H1 (cell line): ENCODE measurements around the gene CRYBB1. TPM values are rescaled to one million over a fixed set of nuclear protein-coding genes. Genes with fewer than 3 reads are reported as not detected.
A peak's percentile ranks its signal among the peaks of the same experiment; 100 is the strongest.

Experiments used
- CTCF ChIA-PET: fragments of 300-600 bp; sonication (Branson Sonifier 250); formaldehyde crosslinking; loops from one replicate; lab custom pipeline; 2021; ENCODE audit not compliant: partially characterized antibody; lab: Charles Lee
- POLR2A ChIA-PET: fragments of 300-600 bp; sonication (Branson Sonifier 250); formaldehyde crosslinking; loops from one replicate; lab custom pipeline; 2021; ENCODE audit warnings: inconsistent platforms; ENCODE audit not compliant: partially characterized antibody; lab: Charles Lee
- DNase-seq, 2 experiments: peaks; one replicate each; pipeline versions ENCODE4 v3.0.0 to v3.0.0-alpha.2; 2010 to 2022; ENCODE audit warnings: low spot score in 2 of 2, low read depth in 1 of 2, mixed read lengths in 1 of 2
- FAIRE-seq: peaks from 2 replicates; lab custom pipeline; 2011; peaks lifted over from hg19 to GRCh38; lab: Jason Lieb, UNC
- H2AFZ ChIP-seq: 2 replicates; pipeline ENCODE4 v1.8.1; 2012; ENCODE audit warnings: low read length, inconsistent platforms
- H2AK5ac ChIP-seq: 2 replicates; pipeline ENCODE4 v1.6.1; 2013; ENCODE audit warnings: low read depth, low read length
- H2BK120ac ChIP-seq: replicated peaks from 2 replicates; pipeline ENCODE3; 2013; ENCODE audit warnings: low read depth, low read length, inconsistent platforms
- H2BK12ac ChIP-seq: 2 replicates; pipeline ENCODE4 v1.6.1; 2013; ENCODE audit warnings: low read depth, low read length
- H2BK15ac ChIP-seq: 2 replicates; pipeline ENCODE4 v1.6.1; 2013; ENCODE audit warnings: low read length
- H2BK20ac ChIP-seq: 2 replicates; pipeline ENCODE4 v1.6.1; 2013; ENCODE audit warnings: low read length
- H2BK5ac ChIP-seq: 2 replicates; pipeline ENCODE4 v1.6.1; 2013; ENCODE audit warnings: low read depth, low read length
- H3K14ac ChIP-seq: 2 replicates; pipeline ENCODE4 v1.6.1; 2013; ENCODE audit warnings: inconsistent platforms; ENCODE audit not compliant: insufficient read length
- H3K18ac ChIP-seq: 2 replicates; pipeline ENCODE4 v1.6.1; 2013; ENCODE audit warnings: low read length; ENCODE audit errors: extremely low read depth
- H3K23ac ChIP-seq: 2 replicates; pipeline ENCODE4 v1.6.1; 2013; ENCODE audit warnings: inconsistent platforms; ENCODE audit not compliant: insufficient read length
- H3K23me2 ChIP-seq: 2 replicates; pipeline ENCODE4 v1.6.1; 2013; ENCODE audit warnings: low read depth, low read length
- H3K27ac ChIP-seq: 2 replicates; pipeline ENCODE4 v1.6.1; 2011; ENCODE audit warnings: low read depth, low read length, inconsistent platforms
- H3K27me3 ChIP-seq, 4 experiments: replicated peaks in 1 of 4; 1 replicate in 1 of 4; 2 replicates in 3 of 4; pipeline versions ENCODE4 v1.6.1 to v1.8.1; 2011 to 2013; ENCODE audit warnings: low read length in 3 of 4, mild to moderate bottlenecking in 3 of 4, inconsistent platforms in 2 of 4, mixed read lengths in 2 of 4, moderate library complexity in 1 of 4; ENCODE audit not compliant: control insufficient read depth in 3 of 4, insufficient read depth in 3 of 4; ENCODE audit errors: extremely low read depth in 1 of 4
- H3K36me3 ChIP-seq, 4 experiments: 2 replicates each; pipeline versions ENCODE4 v1.6.1 to v1.8.1; 2011 to 2013; ENCODE audit warnings: mild to moderate bottlenecking in 4 of 4, low read length in 3 of 4, moderate library complexity in 2 of 4, control low read depth in 1 of 4, inconsistent platforms in 1 of 4; ENCODE audit not compliant: insufficient read depth in 4 of 4, control insufficient read depth in 2 of 4
- H3K4ac ChIP-seq: replicated peaks from 2 replicates; pipeline ENCODE3; 2013; ENCODE audit warnings: low read length, low read depth, mixed read lengths, inconsistent platforms; ENCODE audit not compliant: insufficient read length
- H3K4me1 ChIP-seq, 4 experiments: replicated peaks in 1 of 4; 1 replicate in 1 of 4; 2 replicates in 3 of 4; pipeline versions ENCODE4 v1.6.1 to v1.8.1; 2011 to 2013; ENCODE audit warnings: low read length in 3 of 4, inconsistent platforms in 2 of 4, mixed read lengths in 1 of 4; ENCODE audit not compliant: insufficient read depth in 4 of 4, control insufficient read depth in 3 of 4
- H3K4me2 ChIP-seq, 2 experiments: 2 replicates each; pipeline versions ENCODE4 v1.6.1 to v1.8.1; 2011 to 2013; ENCODE audit warnings: low read depth in 2 of 2, low read length in 2 of 2, control low read depth in 1 of 2, inconsistent platforms in 1 of 2, mild to moderate bottlenecking in 1 of 2; ENCODE audit not compliant: insufficient read depth in 1 of 2
- H3K4me3 ChIP-seq, 4 experiments: fragments of 200-600, 300-600 bp in 1 of 4; sonication (generic), shearing (Covaris generic), sonication (Bioruptor Twin) in 1 of 4; 2 replicates each; pipeline versions ENCODE4 v1.5.1 to v1.8.1; 2011 to 2016; ENCODE audit warnings: low read length in 4 of 4, low read depth in 3 of 4, control low read depth in 2 of 4, inconsistent platforms in 2 of 4, mild to moderate bottlenecking in 2 of 4, mixed read lengths in 1 of 4, moderate library complexity in 1 of 4; ENCODE audit not compliant: insufficient read depth in 2 of 4; ENCODE audit errors: extremely low read depth in 1 of 4
- H3K56ac ChIP-seq: replicated peaks from 2 replicates; pipeline ENCODE3; 2013; ENCODE audit warnings: low read depth, mild to moderate bottlenecking, mixed read lengths, low read length, inconsistent platforms; ENCODE audit not compliant: insufficient read length
- H3K79me1 ChIP-seq: 2 replicates; pipeline ENCODE4 v1.6.1; 2013; ENCODE audit warnings: low read depth, low read length, control low read depth
- H3K79me2 ChIP-seq, 2 experiments: 2 replicates each; pipeline versions ENCODE4 v1.6.1 to v1.8.1; 2012 to 2013; ENCODE audit warnings: low read length in 2 of 2, mild to moderate bottlenecking in 2 of 2, inconsistent platforms in 1 of 2; ENCODE audit not compliant: insufficient read depth in 2 of 2, control insufficient read depth in 1 of 2
- H3K9ac ChIP-seq, 4 experiments: replicated peaks in 1 of 4; 1 replicate in 1 of 4; 2 replicates in 3 of 4; pipeline versions ENCODE4 v1.6.1 to v1.8.1; 2011 to 2013; ENCODE audit warnings: low read depth in 3 of 4, low read length in 3 of 4, control low read depth in 2 of 4, mild to moderate bottlenecking in 2 of 4, moderate library complexity in 2 of 4, inconsistent platforms in 1 of 4; ENCODE audit errors: extremely low read depth in 1 of 4
- H3K9me3 ChIP-seq, 2 experiments: 2 replicates each; pipeline versions ENCODE4 v1.6.1 to v1.8.1; 2012 to 2013; ENCODE audit warnings: mild to moderate bottlenecking in 2 of 2, moderate library complexity in 2 of 2, control low read depth in 1 of 2, inconsistent platforms in 1 of 2, low read depth in 1 of 2, low read length in 1 of 2, mixed read lengths in 1 of 2; ENCODE audit not compliant: insufficient read depth in 2 of 2
- H4K20me1 ChIP-seq, 2 experiments: replicated peaks in 1 of 2; 2 replicates each; pipeline versions ENCODE3 to v1.8.1; 2011 to 2013; ENCODE audit warnings: inconsistent platforms in 2 of 2, low read length in 2 of 2, mild to moderate bottlenecking in 1 of 2; ENCODE audit not compliant: insufficient read depth in 2 of 2, control insufficient read depth in 1 of 2
- H4K5ac ChIP-seq: 2 replicates; pipeline ENCODE4 v1.6.1; 2013; ENCODE audit warnings: low read length, low read depth, mixed read lengths, inconsistent platforms; ENCODE audit not compliant: insufficient read length
- H4K8ac ChIP-seq: 2 replicates; pipeline ENCODE4 v1.8.0; 2013; ENCODE audit warnings: mild to moderate bottlenecking, moderate library complexity, low read length, inconsistent platforms; ENCODE audit not compliant: insufficient read depth; ENCODE audit errors: extremely low read depth
- H4K91ac ChIP-seq: replicated peaks from 2 replicates; pipeline ENCODE3; 2013; ENCODE audit warnings: low read length, mixed read lengths, inconsistent platforms; ENCODE audit not compliant: insufficient read length
- CBX8 ChIP-seq: fragments of 300-800, 300-1000 bp; sonication (generic); IDR thresholded peaks from 2 replicates; pipeline ENCODE4 v1.7.1; 2016; ENCODE audit warnings: low read depth, low read length, borderline replicate concordance
- CEBPB ChIP-seq: IDR thresholded peaks from 2 replicates; pipeline ENCODE4 v1.6.1; 2012; ENCODE audit warnings: low read depth, low read length
- FOSL1 ChIP-seq: IDR thresholded peaks from 2 replicates; pipeline ENCODE4 v1.6.1; 2011; ENCODE audit warnings: mild to moderate bottlenecking, low read depth, low read length, moderate library complexity; ENCODE audit not compliant: insufficient read depth
- GTF2F1 ChIP-seq: IDR thresholded peaks from 2 replicates; pipeline ENCODE4 v1.6.1; 2012; ENCODE audit warnings: low read depth, low read length, improper control_type of control experiment, borderline replicate concordance
- KDM1A ChIP-seq: fragments of 200-600, 300-600 bp; sonication (generic); IDR thresholded peaks from 2 replicates; pipeline ENCODE4 v1.7.1; 2016; ENCODE audit warnings: mild to moderate bottlenecking, low read length, borderline replicate concordance
- KDM4A ChIP-seq: IDR thresholded peaks from one replicate; pipeline ENCODE4 v1.7.1; 2012; ENCODE audit warnings: low read depth, mild to moderate bottlenecking, moderate library complexity, low read length, inconsistent platforms; ENCODE audit not compliant: severe bottlenecking
- PHF8 ChIP-seq: fragments of 200-600 bp; sonication (generic); conservative IDR thresholded peaks from 2 replicates; pipeline ENCODE4 v1.7.1; 2012; ENCODE audit warnings: low read depth, mild to moderate bottlenecking, inconsistent platforms, low read length, moderate library complexity
- POLR2A ChIP-seq, 2 experiments: IDR thresholded peaks; 1 replicate in 1 of 2; 2 replicates in 1 of 2; pipeline ENCODE4 v1.6.1; 2011; ENCODE audit warnings: low read depth in 2 of 2, low read length in 2 of 2, mild to moderate bottlenecking in 2 of 2; ENCODE audit errors: control extremely low read depth in 1 of 2
- POU5F1 ChIP-seq: IDR thresholded peaks from 2 replicates; pipeline ENCODE4 v1.6.1; 2011; ENCODE audit warnings: low read depth, mild to moderate bottlenecking, low read length, moderate library complexity
- RFX5 ChIP-seq: IDR thresholded peaks from 2 replicates; pipeline ENCODE4 v1.6.1; 2011; ENCODE audit warnings: low read depth, low read length, improper control_type of control experiment, borderline replicate concordance
- RXRA ChIP-seq: IDR thresholded peaks from 2 replicates; pipeline ENCODE4 v1.6.1; 2011; ENCODE audit warnings: low read depth, mild to moderate bottlenecking, low read length, moderate library complexity; ENCODE audit not compliant: insufficient read depth
- SAP30 ChIP-seq: fragments of 300-600 bp; sonication (generic); IDR thresholded peaks from 2 replicates; pipeline ENCODE4 v1.7.1; 2012; ENCODE audit warnings: low read length, moderate library complexity, mild to moderate bottlenecking, inconsistent platforms; ENCODE audit not compliant: insufficient read depth, insufficient replicate concordance
- SIN3A ChIP-seq, 2 experiments: IDR thresholded peaks in 1 of 2; conservative IDR thresholded peaks in 1 of 2; 2 replicates each; pipeline ENCODE4 v1.6.1; 2011 to 2012; ENCODE audit warnings: low read length in 2 of 2, improper control_type of control experiment in 1 of 2, low read depth in 1 of 2, mild to moderate bottlenecking in 1 of 2
- SP4 ChIP-seq: IDR thresholded peaks from 2 replicates; pipeline ENCODE4 v1.6.1; 2012; ENCODE audit warnings: low read length, inconsistent platforms
- WGBS, 2 experiments: shearing (Covaris generic) in 1 of 2; methylation state at CpG; one replicate each; pipeline versions ENCODE4 v1.1.6 to v1.1.7; 2013 to 2015; ENCODE audit warnings: low lambda C conversion rate in 2 of 2, mixed read lengths in 2 of 2, inconsistent platforms in 1 of 2, low coverage in 1 of 2, missing lambda C conversion rate in 1 of 2; ENCODE audit not compliant: insufficient replicate concordance in 2 of 2, insufficient coverage in 1 of 2, insufficient read length in 1 of 2; ENCODE audit errors: extremely low coverage in 1 of 2, missing lambda C conversion rate in 1 of 2; 5-methylcytosine and 5-hydroxymethylcytosine counted together
- polyA plus RNA-seq, 7 experiments: library from polyadenylated mRNA; depleted of rRNA in 3 of 7; stranded (reverse) in 5 of 7; unstranded in 2 of 7; fragments of >200 nt in 5 of 7; fragments of 200-250 nt in 2 of 7; gene quantifications; 1 replicate in 5 of 7; 2 replicates in 1 of 7; 4 replicates in 1 of 7; pipeline versions ENCODE4 v1.2.1 to v1.2.3, GENCODE V29; 2011 to 2013; ENCODE audit warnings: missing spikeins in 2 of 7, mixed read lengths in 2 of 7
- total RNA-seq: library from RNA; stranded (reverse); fragmentation: NEBNext Ultra II Directional; extraction: Animal tissue kit (Norgen Biotek cat#: 25700); gene quantifications from 2 replicates; pipeline ENCODE4 v1.2.1, GENCODE V29; 2021

CRYBB1 gene
- total and polyA plus RNA-seq, 2 of the 8 experiments (the other 6 are each of a cell fraction or from before 2014, with no cell fraction given): 1.7 to 6.0 TPM

GRCh38 chr22:26606611-26607010, 11.2 kb downstream of the CRYBB1 start:
- H2BK5ac ChIP-seq: no peak overlapping the region
- TF ChIP-seq SP4 (no peak), FOSL1 (no peak), RFX5 (no peak), POU5F1 (no peak), GTF2F1 (no peak), CEBPB (no peak), PHF8 (no peak), SAP30 (no peak), RXRA (no peak), SIN3A (conservative IDR thresholded peaks at IDR 0.05 in 1 of 2, IDR thresholded peaks at IDR 0.05 in 1 of 2; ENCODE audit: low read depth in 1 of 2, low read length in 2 of 2) (no peak), POLR2A (IDR thresholded peaks at IDR 0.05; ENCODE audit: control extremely low read depth in 1 of 2, low read depth in 2 of 2, low read length in 2 of 2) (no peak), KDM1A (no peak), CBX8 (no peak), KDM4A (no peak)

More at GRCh38 chr22:26606611-26607010, 11.2 kb downstream of the CRYBB1 start:
- Histone ChIP-seq H2BK20ac (no peak overlapping the region), H3K79me1 (no peaks in the 10 kb centered on the region; the same call in 1 of the 2 replicates), H2BK120ac (no peak overlapping the region), H2AK5ac (0 out of 2 replicates have a peak overlapping the region, but pooled peaks have one; percentile 16), H3K23ac (no peak overlapping the region), H3K14ac (no peak overlapping the region), H3K27ac (no peak overlapping the region), H3K23me2 (peaks cover 5% of the 10 kb centered on the region; the same call in 1 of the 2 replicates), H3K56ac (no peak overlapping the region), H3K27me3 (peaks cover 0 to 5% (median 0%) of the 10 kb centered on the region in 4 experiments; a peak in 3 of 7 replicates), H2AFZ (no peak overlapping the region), H3K79me2 (no peaks in the 10 kb centered on the region), H4K8ac (no peak overlapping the region), H3K4me1 (peaks cover 0 to 10% (median 4%) of the 10 kb centered on the region in 4 experiments; a peak in 5 of 7 replicates), H4K20me1 (no peaks in the 10 kb centered on the region), H3K18ac (no peak overlapping the region), H3K36me3 (no peaks in the 10 kb centered on the region), H4K5ac (no peak overlapping the region), H4K91ac (no peak overlapping the region), H2BK15ac (no peak overlapping the region), H3K9me3 (no peaks in the 10 kb centered on the region), H3K9ac (no peak overlapping the region), H3K4ac (no peak overlapping the region), H3K4me3 (no peak overlapping the region), H2BK12ac (no peak overlapping the region), H3K4me2 (no peak overlapping the region)
- DNase-seq (no peak), FAIRE-seq (no peak)
- CTCF ChIA-PET: interaction anchor here (2.0 kb wide), 1 partner anchor 14 kb away, joined by 5 read pairs; no protein-coding TSS in a partner anchor
- POLR2A ChIA-PET: interaction anchor here (0.8 to 1.3 kb wide), 2 partner anchors 10 to 40 kb away, joined by 3 read pairs; no protein-coding TSS in a partner anchor
- 87% methylated on average over 4 of the region's 4 CpGs; no CpG with 5 or more reads in 1 of the 2 experiments for WGBS, 2 experiments
